IMR-90 (cell line): ENCODE data around the gene ZNF527.

ENCODE experiments used
- FOS ChIP-seq: fragments of 150-350 bp; IDR thresholded peaks from 2 replicates; pipeline ENCODE4 v1.6.1; 2016; ENCODE audit warnings: low read depth, low read length
- RAD21 ChIP-seq: IDR thresholded peaks from 2 replicates; pipeline ENCODE4 v1.6.1; 2012; ENCODE audit warnings: low read length, improper control_type of control experiment
- TF ChIP-seq, protein P1 (sequence below): conservative IDR thresholded peaks from 2 replicates; pipeline ENCODE4 v1.5.1; 2012; ENCODE audit warnings: mild to moderate bottlenecking, low read depth, low read length, improper control_type of control experiment

DNA sequence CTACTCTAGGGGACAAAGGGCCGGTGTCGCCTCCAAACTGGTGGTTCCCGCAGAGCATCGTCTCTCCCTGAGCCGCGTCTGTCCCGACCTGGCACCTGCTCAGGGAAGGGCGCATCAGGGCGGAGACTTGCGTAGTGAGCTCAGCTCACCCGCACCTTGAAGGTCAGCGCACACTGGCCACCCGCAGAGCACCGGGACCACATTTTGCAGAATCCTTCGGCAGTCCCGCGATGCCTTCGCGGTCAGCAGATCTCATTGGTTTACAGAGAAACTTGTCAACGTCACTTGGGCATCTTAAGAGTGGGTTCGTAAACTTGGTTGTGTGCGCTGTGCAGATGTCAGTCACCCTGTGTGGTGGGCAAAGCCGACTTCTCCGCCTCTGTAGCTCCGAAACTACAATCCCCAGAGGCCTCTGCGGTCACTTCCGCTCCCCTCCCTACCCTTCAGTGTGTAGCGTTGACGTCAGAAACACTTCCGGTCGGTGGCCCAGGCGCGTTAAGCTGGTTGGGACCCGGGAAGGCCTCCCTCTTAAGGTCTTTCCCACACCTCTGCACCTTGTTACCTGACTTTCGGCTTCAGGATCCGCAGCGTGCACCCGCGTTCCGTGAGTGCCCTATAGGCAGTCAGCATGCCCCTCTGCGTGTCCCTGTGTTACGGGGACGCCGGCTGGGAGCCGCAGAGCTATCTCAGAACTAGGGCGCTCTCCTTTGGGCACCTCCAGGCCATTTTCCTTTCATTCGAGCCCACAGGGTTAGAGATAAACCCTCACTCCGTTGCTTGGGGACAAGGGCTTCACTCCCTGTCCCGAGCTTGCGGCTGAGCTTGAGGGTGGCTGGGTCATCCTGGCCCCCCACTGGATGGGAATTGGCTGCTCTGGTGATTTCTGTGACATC lies 36.5 kb upstream of the ZNF527 start:
- TF ChIP-seq RAD21 (no peak), FOS (no peak)
- TF ChIP-seq, protein P1, sequence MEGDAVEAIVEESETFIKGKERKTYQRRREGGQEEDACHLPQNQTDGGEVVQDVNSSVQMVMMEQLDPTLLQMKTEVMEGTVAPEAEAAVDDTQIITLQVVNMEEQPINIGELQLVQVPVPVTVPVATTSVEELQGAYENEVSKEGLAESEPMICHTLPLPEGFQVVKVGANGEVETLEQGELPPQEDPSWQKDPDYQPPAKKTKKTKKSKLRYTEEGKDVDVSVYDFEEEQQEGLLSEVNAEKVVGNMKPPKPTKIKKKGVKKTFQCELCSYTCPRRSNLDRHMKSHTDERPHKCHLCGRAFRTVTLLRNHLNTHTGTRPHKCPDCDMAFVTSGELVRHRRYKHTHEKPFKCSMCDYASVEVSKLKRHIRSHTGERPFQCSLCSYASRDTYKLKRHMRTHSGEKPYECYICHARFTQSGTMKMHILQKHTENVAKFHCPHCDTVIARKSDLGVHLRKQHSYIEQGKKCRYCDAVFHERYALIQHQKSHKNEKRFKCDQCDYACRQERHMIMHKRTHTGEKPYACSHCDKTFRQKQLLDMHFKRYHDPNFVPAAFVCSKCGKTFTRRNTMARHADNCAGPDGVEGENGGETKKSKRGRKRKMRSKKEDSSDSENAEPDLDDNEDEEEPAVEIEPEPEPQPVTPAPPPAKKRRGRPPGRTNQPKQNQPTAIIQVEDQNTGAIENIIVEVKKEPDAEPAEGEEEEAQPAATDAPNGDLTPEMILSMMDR = no peak
